Measurements from ENCODE around the gene VAV2.

GRCh38 chr9:133771486-133772482 is 220.3 kb downstream of the VAV2 start:
- no peak for TF ChIP-seq GLIS3 (CRISPR knock-in tag; IDR thresholded peaks at IDR 0.05)
- TF ChIP-seq PPARA (CRISPR knock-in tag; IDR thresholded peaks at IDR 0.05; ENCODE audit: borderline replicate concordance): no peak
- TF ChIP-seq POU6F1 (CRISPR knock-in tag; IDR thresholded peaks at IDR 0.05; ENCODE audit: borderline replicate concordance, low read depth): no peak
- TF ChIP-seq ISL1 (CRISPR knock-in tag; IDR thresholded peaks at IDR 0.05): no peak
- TF ChIP-seq ZFP30 (CRISPR knock-in tag; IDR thresholded peaks at IDR 0.05): no peak
